Forelimb muscle (tissue), 1 donor: Measurements from ENCODE around the gene HOXC13. TPM values are rescaled to one million over a fixed set of nuclear protein-coding genes. Genes with fewer than 3 reads are reported as not detected.

Experiments used
- DNase-seq: peaks from one replicate; pipeline ENCODE4 v3.0.0-alpha.2; 2013; ENCODE audit warnings: low read depth
- polyA plus RNA-seq: library from polyadenylated mRNA; unstranded; fragments of 120-200 nt; gene quantifications from one replicate; pipeline ENCODE4 v1.2.1, GENCODE V29; 2013; ENCODE audit not compliant: insufficient read length

HOXC13 gene
- polyA plus RNA-seq, 1 donor, result not detected

DNA sequence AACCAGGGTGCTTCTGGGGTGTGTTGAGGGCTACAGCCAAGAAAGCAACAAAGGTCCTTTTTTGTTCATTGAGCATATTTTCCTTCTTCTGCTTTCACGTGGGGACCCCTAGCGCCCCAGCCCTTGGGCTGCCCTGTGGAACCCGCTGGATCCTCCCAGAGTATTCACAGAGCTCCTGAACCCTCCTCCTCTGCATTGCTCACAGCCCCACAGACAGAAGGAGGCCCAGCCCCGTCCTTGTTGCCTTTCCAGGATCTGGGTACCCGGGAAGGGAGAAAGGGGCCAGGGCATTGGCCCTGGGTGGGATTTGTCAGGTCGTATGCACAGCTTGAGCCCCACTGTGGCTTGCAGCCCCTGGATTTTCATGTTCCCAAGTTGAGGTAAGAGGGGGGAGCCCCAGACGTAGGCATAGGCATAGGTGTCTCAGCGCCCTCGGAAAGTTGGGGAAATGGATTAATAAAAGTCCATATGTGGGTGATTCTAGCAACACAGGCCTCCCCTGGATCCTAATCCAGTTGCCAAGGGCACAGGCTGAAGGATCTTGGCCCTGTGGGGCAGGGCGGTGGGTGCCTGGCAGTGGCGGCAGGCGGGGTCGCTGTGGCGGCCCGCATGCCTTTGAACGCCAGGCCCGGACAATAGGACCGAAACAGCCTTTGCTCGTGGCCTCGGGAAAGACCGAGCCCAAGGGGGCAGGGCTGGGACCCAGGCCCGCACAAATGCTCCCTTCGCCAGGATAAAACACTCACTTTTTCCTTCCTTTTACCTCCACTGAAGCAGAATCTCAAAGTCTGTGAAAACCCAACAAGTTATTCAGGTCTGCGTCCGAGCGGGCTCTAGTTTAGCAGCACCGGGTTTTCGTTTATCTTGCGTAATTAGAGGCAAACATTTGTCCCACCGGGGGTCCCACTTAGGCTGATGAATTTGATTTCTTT lies 43.3 kb downstream of the HOXC13 start:
- no peak for DNase-seq

DNA sequence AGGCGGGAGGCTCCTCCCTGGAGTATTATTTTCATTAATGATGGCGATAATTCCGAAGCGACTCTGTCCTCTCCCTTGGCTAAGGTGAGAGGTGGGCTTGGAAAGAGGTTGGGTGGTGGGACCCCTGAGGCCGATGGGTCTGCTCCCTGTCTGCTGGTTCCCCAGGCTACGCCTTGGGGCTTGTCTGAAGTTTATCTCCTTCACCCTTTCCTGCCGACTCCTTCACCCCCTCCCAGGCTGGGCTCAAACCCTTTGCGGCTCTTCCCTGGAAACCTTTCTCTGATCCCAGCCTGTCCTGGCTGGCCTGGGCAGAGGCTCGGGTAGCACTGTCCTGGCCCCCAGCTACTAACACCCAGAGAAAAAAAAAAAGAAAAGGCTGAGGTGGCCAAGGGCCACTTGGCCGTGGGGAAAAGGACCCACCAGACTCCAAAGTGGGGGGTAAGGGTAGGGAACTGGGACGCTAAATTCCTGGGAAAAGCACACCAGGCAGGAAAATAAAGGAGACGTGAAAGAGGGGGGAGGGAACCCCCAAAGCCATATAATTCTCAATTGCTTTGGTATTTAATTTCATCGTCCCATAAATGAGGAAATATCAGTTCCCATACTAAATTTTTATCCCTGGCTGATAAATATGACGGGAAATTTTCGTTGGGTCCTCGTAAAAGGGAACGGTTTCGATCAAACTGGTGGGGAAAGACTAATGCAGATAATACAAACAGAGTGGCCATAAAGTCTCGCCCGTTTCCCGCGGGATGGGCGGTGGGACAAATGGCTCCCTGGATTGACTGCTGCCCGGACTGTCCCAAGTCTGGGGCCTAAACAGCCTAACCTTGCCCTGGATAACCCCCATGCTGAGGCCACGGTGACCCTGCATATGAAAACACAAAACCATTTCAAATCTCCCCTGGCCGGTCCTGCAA lies 44.3 kb downstream of the HOXC13 start:
- DNase-seq, result no peak

DNA sequence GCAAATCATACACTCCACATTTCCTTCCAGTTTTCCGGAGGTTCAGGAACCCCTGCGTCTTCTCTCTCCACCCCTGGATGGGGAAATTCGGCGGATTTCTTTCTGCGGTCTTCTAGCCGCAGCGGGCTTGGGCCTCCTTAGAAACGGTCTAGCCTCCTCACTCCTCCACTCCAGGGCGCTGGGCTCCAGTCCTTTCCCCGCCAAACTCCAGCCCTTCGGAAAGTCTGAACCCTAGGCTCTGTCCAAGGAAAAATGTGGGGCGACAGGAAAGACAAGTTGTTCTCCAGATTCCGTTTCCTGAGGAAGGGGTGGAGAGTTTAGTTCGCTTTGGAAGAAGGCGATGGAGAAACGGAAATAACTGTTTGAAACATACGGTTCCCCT lies 44.9 kb downstream of the HOXC13 start:
- no peak for DNase-seq

DNA sequence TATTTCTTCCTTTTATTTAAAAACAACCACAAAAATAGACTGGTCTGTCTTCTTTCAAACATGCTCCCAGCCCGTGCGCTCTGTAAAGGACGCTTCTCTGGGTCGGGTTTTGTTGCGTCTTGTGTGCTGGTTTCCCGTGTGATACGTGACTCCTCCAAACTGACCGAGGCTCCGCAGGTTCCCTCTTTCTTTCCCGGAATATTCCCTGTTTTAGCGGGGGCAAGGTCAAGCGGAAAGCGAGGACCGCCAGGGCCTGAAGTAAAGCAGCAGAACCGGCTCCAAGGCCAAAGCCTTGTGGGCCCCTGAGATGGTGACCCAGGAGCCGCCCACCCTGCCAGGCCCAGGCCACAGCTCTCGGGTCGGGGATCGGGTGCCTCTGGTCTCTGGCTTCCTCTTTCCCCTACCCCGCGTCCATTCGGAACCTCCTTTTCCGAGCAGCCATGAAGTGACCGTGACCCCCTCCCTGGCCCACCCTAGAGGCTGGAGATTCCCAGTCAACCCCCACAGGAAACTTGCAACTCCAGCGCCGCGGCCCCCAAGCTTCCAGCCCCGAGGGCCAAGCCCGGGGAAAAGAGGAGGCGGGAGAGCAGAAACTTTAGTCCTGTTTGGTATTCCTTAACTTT lies 45.4 kb downstream of the HOXC13 start:
- DNase-seq, result no peak

DNA sequence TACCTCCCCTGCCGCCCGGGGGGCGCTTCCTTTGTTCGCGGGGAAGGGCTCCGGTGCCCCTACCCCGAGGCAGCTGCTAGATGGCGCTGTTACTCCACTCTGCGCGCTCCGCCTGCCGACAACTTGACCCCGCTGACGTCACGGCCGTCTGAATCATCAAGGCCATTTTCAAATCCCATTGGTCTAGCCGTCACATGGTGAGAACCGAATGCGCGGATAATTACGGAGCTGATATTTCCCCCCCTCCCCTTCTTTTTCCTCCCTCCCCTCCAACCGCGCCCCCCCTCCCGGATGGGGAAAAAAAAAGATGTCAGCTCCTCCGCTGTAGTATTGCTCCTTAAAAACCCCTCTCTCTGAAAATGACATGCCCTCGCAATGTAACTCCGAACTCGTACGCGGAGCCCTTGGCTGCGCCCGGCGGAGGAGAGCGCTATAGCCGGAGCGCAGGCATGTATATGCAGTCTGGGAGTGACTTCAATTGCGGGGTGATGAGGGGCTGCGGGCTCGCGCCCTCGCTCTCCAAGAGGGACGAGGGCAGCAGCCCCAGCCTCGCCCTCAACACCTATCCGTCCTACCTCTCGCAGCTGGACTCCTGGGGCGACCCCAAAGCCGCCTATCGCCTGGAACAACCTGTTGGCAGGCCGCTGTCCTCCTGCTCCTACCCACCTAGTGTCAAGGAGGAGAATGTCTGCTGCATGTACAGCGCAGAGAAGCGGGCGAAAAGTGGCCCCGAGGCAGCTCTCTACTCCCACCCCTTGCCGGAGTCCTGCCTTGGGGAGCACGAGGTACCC lies 46.5 kb downstream of the HOXC13 start, which contains the start of gene HOXC10:
Gene HOXC10 (plus strand): TSS at position 246 of the 791 bp plus-strand sequence. CDS start 114 bp downstream, at position 360.
- peak; percentile 57 for DNase-seq

DNA sequence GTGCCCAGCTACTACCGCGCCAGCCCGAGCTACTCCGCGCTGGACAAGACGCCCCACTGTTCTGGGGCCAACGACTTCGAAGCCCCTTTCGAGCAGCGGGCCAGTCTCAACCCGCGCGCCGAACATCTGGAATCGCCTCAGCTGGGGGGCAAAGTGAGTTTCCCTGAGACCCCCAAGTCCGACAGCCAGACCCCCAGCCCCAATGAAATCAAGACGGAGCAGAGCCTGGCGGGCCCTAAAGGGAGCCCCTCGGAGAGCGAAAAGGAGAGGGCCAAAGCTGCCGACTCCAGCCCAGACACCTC lies 47.0 kb downstream of the HOXC13 start:
- DNase-seq, result no peak

DNA sequence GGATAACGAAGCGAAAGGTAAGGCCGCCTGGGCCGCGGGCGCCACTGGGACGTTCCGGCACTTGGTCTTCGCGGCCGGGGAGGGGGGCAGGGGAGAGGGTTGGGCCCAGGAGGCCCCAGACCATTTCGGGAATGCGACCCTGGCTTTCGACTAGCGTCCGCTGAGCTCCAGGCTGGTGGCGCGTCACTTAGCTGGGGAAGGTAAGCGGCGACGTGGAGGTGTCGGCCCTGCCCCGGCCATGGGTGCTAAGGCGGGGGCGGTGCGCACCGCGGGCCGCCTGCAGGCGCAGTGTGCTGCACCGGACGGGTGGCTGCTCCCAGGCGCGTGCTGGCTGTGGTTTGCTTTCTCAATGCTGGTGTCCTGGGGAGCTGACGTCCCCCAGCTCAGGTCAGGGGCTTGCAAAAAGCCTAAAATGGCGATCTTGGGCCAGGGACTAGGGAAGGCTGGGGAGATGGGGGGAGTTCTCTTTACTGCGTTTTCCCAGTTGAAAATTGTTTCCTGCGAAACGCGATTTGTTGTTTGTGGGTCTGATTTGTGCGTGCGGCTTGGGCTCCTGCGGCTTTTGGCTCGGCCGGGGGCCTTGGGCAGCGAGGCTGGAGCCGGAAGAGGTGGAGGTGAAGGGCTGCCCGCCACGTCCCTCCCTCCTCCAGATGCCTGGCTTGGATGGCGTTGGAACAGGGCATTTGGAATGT lies 47.5 kb downstream of the HOXC13 start:
- DNase-seq, result no peak

DNA sequence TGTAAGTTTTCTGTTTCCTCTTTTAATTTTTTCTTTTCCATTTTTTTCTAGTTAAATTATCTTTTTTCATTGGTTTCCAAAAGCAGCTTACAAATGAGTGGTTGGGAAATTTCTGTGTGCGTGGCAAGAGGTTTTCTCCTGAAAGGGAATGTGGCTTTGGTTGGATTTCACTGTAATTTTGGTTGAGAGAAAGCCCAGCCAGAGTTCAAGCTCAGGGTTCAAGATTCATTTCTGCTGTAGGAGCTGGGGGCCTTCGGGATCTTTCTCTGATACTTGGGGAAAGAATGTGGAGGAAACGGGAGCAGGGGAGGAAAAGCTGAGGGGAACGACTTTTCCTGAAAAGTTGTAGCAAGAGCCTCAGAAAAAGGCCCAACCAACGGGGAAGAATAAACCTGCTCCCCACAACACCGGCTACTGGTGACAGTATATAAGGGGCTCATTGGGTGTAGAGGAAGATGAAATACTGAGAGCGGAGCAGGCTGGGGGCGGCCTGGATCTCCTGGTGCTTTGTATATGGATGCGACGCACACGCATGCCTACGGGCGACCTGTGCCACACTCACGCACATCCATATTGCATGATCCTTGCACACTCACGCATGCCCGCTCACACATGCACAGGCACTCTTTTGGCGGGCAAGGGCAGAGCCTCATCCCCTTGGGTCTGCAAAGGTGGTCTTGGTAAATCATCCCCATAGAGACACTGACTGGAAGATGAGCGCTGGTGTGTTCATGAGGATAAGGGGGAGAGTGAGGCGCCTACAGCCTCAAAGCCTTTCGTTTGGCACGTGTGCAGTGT lies 48.3 kb downstream of the HOXC13 start:
- DNase-seq, result no peak

DNA sequence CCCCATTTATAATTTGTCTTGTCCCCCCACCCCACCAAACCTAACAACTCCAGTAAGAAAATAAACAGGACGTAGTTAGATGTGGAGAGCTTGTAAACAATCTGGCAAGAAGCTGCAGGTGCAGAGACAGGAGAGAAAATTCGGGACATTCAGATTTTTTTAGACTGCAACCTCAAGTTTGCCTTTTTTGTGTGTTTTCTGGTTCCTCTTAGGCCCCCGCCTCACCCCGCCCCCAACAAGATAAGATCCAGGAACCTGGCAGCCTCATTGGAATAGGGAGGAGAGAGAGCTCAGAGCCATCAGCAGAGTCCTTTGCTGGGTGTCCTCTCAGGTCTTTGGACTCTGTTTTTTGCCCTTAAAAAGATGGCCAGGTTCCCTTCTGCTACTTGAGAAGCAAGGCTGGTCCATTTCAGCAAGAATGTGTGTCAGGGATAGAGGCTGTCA lies 49.2 kb downstream of the HOXC13 start:
- no peak for DNase-seq

DNA sequence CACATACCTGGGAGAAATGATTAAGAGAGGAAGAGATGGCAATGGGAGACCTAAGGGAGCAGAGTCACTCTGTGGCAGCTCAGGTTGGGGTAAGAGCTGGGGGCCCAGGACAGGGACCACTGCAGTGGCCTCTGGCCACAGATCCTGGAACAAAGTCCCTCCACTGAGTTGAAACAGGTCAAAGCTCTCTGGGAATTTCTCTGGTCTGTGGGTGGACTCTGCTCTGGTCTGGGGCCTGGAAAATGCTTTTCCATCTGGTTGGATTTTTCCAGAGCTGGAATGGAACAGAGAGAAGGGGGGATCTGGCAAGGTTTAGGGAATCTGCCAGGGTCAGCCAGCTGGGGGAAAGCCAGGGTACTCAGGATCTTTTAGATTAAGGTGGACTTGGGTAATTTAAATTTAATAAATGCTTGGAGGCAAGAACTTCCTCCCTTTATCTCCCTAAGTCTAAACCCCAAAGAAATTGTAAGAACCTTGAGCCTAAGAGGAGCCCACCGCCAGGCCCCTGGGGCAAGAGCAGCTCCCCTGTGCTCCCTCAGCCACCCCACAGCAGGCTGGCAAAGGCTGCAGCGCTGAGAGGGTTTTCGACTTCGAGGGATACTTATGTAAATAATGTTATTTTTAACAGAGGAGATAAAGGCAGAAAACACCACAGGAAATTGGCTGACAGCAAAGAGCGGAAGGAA lies 50.1 kb downstream of the HOXC13 start:
- DNase-seq, result no peak

DNA sequence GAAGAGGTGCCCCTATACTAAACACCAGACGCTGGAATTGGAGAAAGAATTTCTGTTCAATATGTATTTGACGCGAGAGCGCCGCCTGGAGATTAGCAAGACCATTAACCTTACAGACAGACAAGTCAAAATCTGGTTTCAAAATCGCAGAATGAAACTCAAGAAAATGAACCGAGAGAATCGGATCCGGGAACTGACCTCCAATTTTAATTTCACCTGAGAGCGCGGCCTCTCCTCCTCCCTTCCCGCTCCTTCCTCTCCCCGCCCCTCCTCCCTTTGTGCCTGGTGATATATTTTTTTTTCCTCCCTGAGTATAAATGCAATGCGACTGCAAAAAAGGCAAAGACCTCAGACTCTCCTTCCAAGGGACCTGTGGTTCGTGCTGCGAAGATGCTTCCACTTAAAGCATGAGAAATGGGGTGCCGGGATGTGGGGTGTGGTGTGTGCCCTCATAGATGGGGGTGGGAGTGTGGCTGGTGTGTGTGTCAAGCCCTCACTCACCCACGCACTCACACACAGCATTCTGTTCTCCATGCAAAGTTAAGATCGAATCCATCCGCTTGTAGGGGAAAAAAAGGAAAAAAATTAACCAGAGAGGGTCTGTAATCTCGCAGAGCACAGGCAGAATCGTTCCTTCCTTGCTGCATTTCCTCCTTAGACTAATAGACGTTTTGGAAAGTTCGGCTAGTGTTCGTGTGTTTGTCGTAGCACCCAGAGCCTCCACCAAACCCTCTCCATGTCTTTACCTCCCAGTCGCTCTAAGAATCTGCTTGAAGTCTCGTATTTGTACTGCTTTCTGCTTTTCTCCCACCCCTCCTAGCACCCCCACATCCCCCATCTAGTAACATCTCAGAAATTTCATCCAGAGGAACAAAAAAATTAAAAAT lies 50.8 kb downstream of the HOXC13 start:
- DNase-seq, result no peak

DNA sequence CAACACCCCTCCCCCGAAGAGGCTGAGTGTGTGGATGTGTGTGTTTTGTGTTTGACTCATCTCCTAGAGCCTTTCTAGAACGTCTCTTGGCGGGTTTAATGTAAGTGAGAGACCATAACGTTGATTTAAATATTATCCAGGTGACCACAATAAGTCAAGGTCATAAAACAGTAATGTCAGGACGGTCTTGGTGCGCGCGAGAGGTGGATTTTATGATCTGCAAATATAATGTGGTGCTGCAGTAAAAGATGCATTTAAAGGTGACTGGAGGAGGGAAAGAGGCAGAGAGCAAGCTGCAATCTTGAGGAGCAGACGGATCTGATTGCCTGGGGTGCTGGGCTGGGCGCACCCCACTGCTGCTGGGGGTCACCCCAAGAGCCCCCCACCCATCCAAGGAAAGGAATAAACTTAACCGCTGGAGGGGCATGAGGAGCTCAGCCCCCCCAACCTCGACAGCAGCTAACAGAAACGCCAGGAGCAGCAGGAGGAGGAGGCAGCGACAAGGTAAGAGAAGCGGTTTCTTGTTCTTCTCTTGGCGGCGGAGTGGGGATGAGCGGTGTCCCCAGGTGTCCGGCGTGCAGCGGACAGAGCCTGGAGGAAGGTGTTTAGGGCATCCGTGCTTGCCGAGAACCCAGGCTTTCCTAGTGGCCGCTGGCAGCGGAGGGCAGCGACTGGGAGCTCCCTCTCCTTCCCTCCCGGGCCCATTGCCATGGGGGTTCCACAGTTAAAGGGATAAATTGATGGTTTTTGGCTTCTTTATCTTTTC lies 51.9 kb downstream of the HOXC13 start:
- no peak for DNase-seq

DNA sequence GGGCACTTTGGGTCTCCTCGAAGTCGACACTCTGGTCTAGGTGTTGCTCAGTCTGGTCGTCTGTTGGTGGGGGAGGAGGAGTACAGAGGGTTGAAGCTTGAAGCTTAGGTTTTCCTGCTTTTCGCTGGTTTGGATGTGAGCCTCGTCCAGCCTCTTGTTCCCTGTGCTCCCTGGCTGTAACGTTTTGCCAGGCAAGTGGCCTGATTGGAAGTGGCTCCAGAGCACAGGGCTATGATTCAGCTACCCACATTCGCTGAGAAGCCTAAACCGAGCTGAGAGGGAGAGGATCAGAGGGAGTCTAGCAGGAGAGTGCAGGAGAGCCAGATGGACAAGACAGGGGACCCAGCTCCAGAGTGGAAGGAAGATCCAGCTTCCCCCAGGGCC lies 52.4 kb downstream of the HOXC13 start:
- no peak for DNase-seq

DNA sequence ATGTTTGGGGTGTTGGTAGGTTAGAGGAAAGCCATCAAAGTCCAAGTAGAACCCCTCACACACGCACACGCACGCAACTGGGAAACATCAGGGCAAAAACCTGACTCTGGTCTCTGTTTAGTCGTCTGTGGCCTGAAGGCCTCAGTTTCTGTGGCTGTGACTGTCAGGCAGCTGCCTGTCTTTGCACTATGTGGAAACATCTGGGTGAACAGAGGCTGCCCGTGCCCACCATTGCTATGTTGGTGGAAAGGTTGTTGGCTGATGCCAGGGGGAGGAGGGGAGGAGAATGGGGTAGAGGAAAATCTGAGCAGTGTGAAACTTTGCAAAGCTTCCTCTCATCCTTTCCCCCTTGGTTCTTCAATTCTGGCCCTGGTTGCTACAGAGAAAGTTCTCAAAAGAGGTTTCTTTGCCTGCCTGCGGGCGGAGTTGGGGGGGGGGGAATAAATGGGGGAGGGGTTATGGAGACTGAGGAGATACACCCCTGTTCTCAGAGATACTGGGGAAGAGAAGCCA lies 53.8 kb downstream of the HOXC13 start:
- no peak for DNase-seq

DNA sequence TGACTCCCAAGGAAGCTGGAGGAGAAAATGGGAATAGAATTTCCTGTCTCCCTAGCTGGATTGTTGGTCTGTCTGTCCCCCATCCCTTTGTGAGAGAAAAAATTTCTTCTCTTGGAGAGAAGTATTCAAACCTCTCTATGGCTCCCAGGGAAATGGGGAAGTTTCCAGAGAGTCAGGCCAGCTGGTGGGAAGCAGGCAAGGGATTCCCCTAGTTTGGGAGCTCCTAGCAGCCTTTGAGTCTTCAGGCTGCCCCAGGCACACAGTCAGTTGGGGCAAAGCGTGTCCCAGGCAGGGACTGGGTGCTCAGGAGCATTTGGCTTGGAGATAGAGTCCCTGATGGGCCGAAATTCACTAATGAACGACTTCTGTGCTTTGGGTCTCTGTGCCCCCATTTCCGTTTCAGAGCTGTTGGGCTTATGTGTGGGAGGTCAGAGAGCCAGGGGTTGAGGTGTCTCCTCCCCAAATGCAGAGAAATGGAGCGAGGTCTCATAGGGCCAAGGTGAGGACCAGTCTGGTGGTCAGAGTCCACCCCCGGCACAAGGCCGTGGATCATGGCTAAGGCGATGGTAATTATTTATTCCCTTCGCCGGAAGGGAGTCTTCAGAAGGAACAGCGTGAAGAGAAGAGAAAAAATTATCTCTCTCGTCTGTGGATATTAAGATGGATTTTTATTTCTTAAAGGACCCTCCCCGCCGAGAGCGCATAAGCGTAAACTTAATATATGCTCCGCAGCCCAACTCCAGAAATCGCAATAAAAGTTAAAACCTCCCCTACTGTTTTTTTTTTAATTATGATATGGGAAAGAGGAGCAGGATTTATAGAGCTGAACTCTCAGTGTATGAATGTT lies 54.8 kb downstream of the HOXC13 start:
- no peak for DNase-seq

DNA sequence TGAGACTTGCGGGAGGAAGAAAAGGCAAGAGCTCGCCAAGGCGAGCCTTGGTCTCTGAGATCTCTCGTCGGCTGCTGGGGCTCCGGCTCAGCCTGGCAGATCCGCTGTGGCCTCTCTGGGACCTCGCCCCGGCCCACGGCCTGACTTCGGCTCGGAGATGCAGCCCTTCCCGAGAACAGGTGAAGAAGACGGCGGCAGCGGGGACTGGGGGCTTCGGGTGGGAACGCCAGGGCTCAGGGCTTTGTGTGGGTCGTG lies 55.3 kb downstream of the HOXC13 start:
- DNase-seq, result no peak
